CD14-positive monocyte (primary cell): ENCODE measurements around the gene HNRNPA2B1. TPM values are rescaled to one million over a fixed set of nuclear protein-coding genes. Genes with fewer than 3 reads are reported as not detected.
A peak's percentile ranks its signal among the peaks of the same experiment; 100 is the strongest.

Source experiments
- DNase-seq, 3 donors: peaks; one replicate each; pipeline ENCODE4 v3.0.0-alpha.2; 2011 to 2022
- H2AFZ ChIP-seq: 2 replicates; pipeline ENCODE4 v1.6.0; 2012; ENCODE audit warnings: mild to moderate bottlenecking, low read depth, low read length, inconsistent platforms; ENCODE audit not compliant: insufficient read depth, poor library complexity, severe bottlenecking
- H3K27ac ChIP-seq, 2 donors: 1 replicate in 1 of 2; 2 replicates in 1 of 2; pipeline ENCODE4 v1.5.1; 2012 to 2013; ENCODE audit warnings: low read length in 2 of 2, control low read depth in 1 of 2, inconsistent platforms in 1 of 2, low read depth in 1 of 2, mild to moderate bottlenecking in 1 of 2
- H3K27me3 ChIP-seq, 2 donors: one replicate each; pipeline versions ENCODE4 v1.6.0 to v1.6.1; 2011 to 2013; ENCODE audit warnings: low read length in 2 of 2; ENCODE audit not compliant: control insufficient read depth in 2 of 2, insufficient read depth in 2 of 2
- H3K36me3 ChIP-seq, 2 donors: replicated peaks in 1 of 2; 1 replicate in 1 of 2; 2 replicates in 1 of 2; pipeline versions ENCODE4 v1.5.1 to v1.6.1; 2012 to 2013; ENCODE audit warnings: low read length in 2 of 2, control low read depth in 1 of 2, inconsistent platforms in 1 of 2, mild to moderate bottlenecking in 1 of 2; ENCODE audit not compliant: insufficient read depth in 2 of 2, control insufficient read depth in 1 of 2
- H3K4me1 ChIP-seq, 2 donors: 1 replicate in 1 of 2; 2 replicates in 1 of 2; pipeline versions ENCODE4 v1.5.1 to v1.6.1; 2012 to 2013; ENCODE audit warnings: low read length in 2 of 2, control low read depth in 1 of 2, inconsistent platforms in 1 of 2, mild to moderate bottlenecking in 1 of 2, moderate library complexity in 1 of 2; ENCODE audit not compliant: insufficient read depth in 2 of 2, control insufficient read depth in 1 of 2
- H3K4me2 ChIP-seq: replicated peaks from 2 replicates; pipeline ENCODE3; 2012; ENCODE audit warnings: low read length, moderate library complexity, mild to moderate bottlenecking; ENCODE audit not compliant: poor library complexity, severe bottlenecking; ENCODE audit errors: extremely low read depth
- H3K4me3 ChIP-seq, 3 experiments: fragments of 200-600 bp in 1 of 3; sonication (generic) in 1 of 3; replicated peaks in 1 of 3; 1 replicate in 2 of 3; 2 replicates in 1 of 3; pipeline ENCODE4 v1.5.1; 2011 to 2013; ENCODE audit warnings: low read length in 3 of 3, mild to moderate bottlenecking in 3 of 3, control low read depth in 2 of 3, low read depth in 2 of 3, inconsistent platforms in 1 of 3, moderate library complexity in 1 of 3
- H3K79me2 ChIP-seq: 2 replicates; pipeline ENCODE4 v1.6.0; 2012; ENCODE audit warnings: mild to moderate bottlenecking, control low read depth, inconsistent platforms, low read length, moderate library complexity; ENCODE audit not compliant: insufficient read depth
- H3K9ac ChIP-seq: 2 replicates; pipeline ENCODE4 v1.6.0; 2017; ENCODE audit warnings: low read length, mild to moderate bottlenecking; ENCODE audit not compliant: insufficient read depth, poor library complexity, severe bottlenecking
- H3K9me3 ChIP-seq, 2 donors: replicated peaks in 1 of 2; 1 replicate in 1 of 2; 2 replicates in 1 of 2; pipeline versions ENCODE4 v1.5.1 to v1.6.1; 2012 to 2013; ENCODE audit warnings: low read length in 2 of 2, control low read depth in 1 of 2; ENCODE audit not compliant: control insufficient read depth in 1 of 2, insufficient read depth in 1 of 2
- H4K20me1 ChIP-seq: 2 replicates; pipeline ENCODE4 v1.6.0; 2012; ENCODE audit warnings: mild to moderate bottlenecking, low read length, control low read depth, moderate library complexity; ENCODE audit not compliant: insufficient read depth
- H3K27ac Mint-ChIP-seq, 7 donors: one replicate each; pipeline ENCODE4 v1.8.0; 2020; ENCODE audit warnings: mild to moderate bottlenecking in 7 of 7, mixed read lengths in 7 of 7, moderate library complexity in 6 of 7, inconsistent platforms in 2 of 7
- H3K27me3 Mint-ChIP-seq, 3 donors: one replicate each; pipeline ENCODE4 v1.8.0; 2021 to 2022; ENCODE audit warnings: low read depth in 3 of 3, mild to moderate bottlenecking in 3 of 3, mixed read lengths in 3 of 3, moderate library complexity in 3 of 3, inconsistent platforms in 1 of 3
- H3K36me3 Mint-ChIP-seq, 2 donors: one replicate each; pipeline ENCODE4 v1.8.0; 2020; ENCODE audit warnings: mixed read lengths in 2 of 2, inconsistent platforms in 1 of 2, mild to moderate bottlenecking in 1 of 2
- H3K4me1 Mint-ChIP-seq: one replicate; pipeline ENCODE4 v1.8.0; 2020; ENCODE audit warnings: mild to moderate bottlenecking, mixed read lengths
- H3K4me3 Mint-ChIP-seq, 2 donors: one replicate each; pipeline ENCODE4 v1.8.0; 2020; ENCODE audit warnings: mild to moderate bottlenecking in 2 of 2, mixed read lengths in 2 of 2, moderate library complexity in 1 of 2
- H3K9me3 Mint-ChIP-seq, 7 donors: one replicate each; pipeline ENCODE4 v1.8.0; 2020 to 2022; ENCODE audit warnings: mixed read lengths in 7 of 7, mild to moderate bottlenecking in 6 of 7, moderate library complexity in 6 of 7, inconsistent platforms in 2 of 7
- WGBS: methylation state at CpG from one replicate; pipeline ENCODE4 v1.1.5; 2013; ENCODE audit warnings: missing lambda C conversion rate; ENCODE audit not compliant: insufficient coverage; 5-methylcytosine and 5-hydroxymethylcytosine counted together
- intact Hi-C, 2 donors: fragments of 100-400 bp; cut with micrococcal nuclease; formaldehyde crosslinking; loops; one replicate each; pipeline versions ENCODE4 v1.15.0 to v1.15.1; 2023
- polyA plus RNA-seq, 3 donors: library from polyadenylated mRNA; depleted of rRNA in 1 of 3; unstranded in 2 of 3; stranded (reverse) in 1 of 3; fragments of 300-500 nt in 2 of 3; fragments of >200 nt in 1 of 3; fragmentation: Illumina TruSeq in 2 of 3; gene quantifications; 1 replicate in 2 of 3; 2 replicates in 1 of 3; pipeline ENCODE4 v1.2.3, GENCODE V29; 2012 to 2021
- TF ChIP-seq, protein P1 (sequence below): fragments of 200-600 bp; IDR thresholded peaks from one replicate; pipeline ENCODE4 v1.8.0; 2022; ENCODE audit warnings: antibody characterized with exemption, mild to moderate bottlenecking

Gene HNRNPA2B1
- polyA plus RNA-seq, 3 donors = 249 to 391 (median 269) TPM

GRCh38 chr7:26245150-26245549 is 44.6 kb upstream of the HNRNPA2B1 start:
- H3K27ac Mint-ChIP-seq = no peak overlapping the region
- peaks cover 2% of the 10 kb centered on the region for H3K4me1 Mint-ChIP-seq
- no peaks in the 10 kb centered on the region for H3K36me3 ChIP-seq
- DNase-seq = no peak
- H3K36me3 Mint-ChIP-seq = no peaks in the 10 kb centered on the region
- no peak overlapping the region for H3K4me3 ChIP-seq
- TF ChIP-seq, protein P1, sequence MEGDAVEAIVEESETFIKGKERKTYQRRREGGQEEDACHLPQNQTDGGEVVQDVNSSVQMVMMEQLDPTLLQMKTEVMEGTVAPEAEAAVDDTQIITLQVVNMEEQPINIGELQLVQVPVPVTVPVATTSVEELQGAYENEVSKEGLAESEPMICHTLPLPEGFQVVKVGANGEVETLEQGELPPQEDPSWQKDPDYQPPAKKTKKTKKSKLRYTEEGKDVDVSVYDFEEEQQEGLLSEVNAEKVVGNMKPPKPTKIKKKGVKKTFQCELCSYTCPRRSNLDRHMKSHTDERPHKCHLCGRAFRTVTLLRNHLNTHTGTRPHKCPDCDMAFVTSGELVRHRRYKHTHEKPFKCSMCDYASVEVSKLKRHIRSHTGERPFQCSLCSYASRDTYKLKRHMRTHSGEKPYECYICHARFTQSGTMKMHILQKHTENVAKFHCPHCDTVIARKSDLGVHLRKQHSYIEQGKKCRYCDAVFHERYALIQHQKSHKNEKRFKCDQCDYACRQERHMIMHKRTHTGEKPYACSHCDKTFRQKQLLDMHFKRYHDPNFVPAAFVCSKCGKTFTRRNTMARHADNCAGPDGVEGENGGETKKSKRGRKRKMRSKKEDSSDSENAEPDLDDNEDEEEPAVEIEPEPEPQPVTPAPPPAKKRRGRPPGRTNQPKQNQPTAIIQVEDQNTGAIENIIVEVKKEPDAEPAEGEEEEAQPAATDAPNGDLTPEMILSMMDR = no peak
- no peak overlapping the region for H3K4me3 Mint-ChIP-seq
- H3K27me3 Mint-ChIP-seq = no peaks in the 10 kb centered on the region
- peaks cover 0 to 14% of the 10 kb centered on the region in 2 donors for H3K9me3 ChIP-seq
- H3K27me3 ChIP-seq = no peaks in the 10 kb centered on the region
- no peaks in the 10 kb centered on the region for H4K20me1 ChIP-seq
- no peak overlapping the region for H3K4me2 ChIP-seq
- H3K27ac ChIP-seq = no peak overlapping the region
- WGBS = 96% methylated on average over 12 of the region's 13 CpGs
- H3K4me1 ChIP-seq = no peaks in the 10 kb centered on the region
- intact Hi-C loops = no loop called here
- no peak overlapping the region for H3K9ac ChIP-seq
- H3K79me2 ChIP-seq = no peaks in the 10 kb centered on the region
- peaks cover 0 to 7% (median 0%) of the 10 kb centered on the region in 7 donors for H3K9me3 Mint-ChIP-seq
- H2AFZ ChIP-seq = no peak overlapping the region

DNA sequence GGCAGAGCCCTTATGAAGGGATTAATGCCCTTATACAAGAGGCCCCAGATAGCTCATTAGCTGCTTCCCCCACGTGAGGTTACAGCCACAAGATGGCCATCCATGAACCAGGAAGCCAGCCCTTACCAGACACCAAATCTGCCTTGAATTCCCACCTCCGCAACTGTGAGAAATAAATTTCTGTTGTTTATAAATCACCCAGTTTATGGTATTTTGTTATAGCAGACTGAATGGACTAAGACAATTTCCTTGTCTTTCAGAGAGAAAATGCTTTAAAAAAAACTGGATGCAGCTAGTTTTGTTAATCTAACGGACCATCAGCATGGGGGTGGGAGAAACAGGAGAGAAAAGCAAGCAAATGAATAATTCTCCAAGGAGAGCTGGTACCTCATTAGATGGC is 37.5 kb upstream of the HNRNPA2B1 start:
- Histone ChIP-seq H3K4me1 (peaks cover 5 to 11% of the 10 kb centered on the region in 2 donors), H3K4me3 (no peak overlapping the region), H3K4me2 (no peak overlapping the region), H3K27me3 (no peaks in the 10 kb centered on the region), H3K27ac (no peak overlapping the region), H3K9ac (no peak overlapping the region), H2AFZ (peak overlapping the region; percentile 32), H3K9me3 (no peaks in the 10 kb centered on the region), H3K36me3 (no peaks in the 10 kb centered on the region), H3K79me2 (no peaks in the 10 kb centered on the region), H4K20me1 (no peaks in the 10 kb centered on the region)
- H3K4me1 Mint-ChIP-seq = peaks cover 31% of the 10 kb centered on the region
- H3K36me3 Mint-ChIP-seq = no peaks in the 10 kb centered on the region
- TF ChIP-seq, protein P1 = no peak
- intact Hi-C loops = loop anchor here in 1 of 2 donors (5.0 kb wide), 1 partner anchor 34 kb away; no protein-coding TSS in a partner anchor
- peaks cover 0 to 2% (median 0%) of the 10 kb centered on the region in 7 donors for H3K9me3 Mint-ChIP-seq
- no CpG with 5 or more reads among the region's 3 CpGs for WGBS
- no peak for DNase-seq
- no peak overlapping the region for H3K27ac Mint-ChIP-seq
- no peak overlapping the region for H3K4me3 Mint-ChIP-seq
- peaks cover 0 to 8% (median 0%) of the 10 kb centered on the region in 3 donors for H3K27me3 Mint-ChIP-seq
